NAMALWA (cell line): ENCODE results near the gene FNDC3A.

Source experiments
- DNase-seq: peaks from one replicate; pipeline ENCODE4 v3.0.0-alpha.2; 2015; ENCODE audit warnings: low spot score

Gene FNDC3A

GRCh38 chr13:49220036-49220855, 244.5 kb downstream of the FNDC3A start, which contains the start of gene MLNR:
MLNR (plus strand) TSS chr13:49220338; CDS start chr13:49220338, 0 bp downstream.
- DNase-seq = no peak

- no peak for DNase-seq
Observed at GRCh38 chr13:49220856-49221589, 245.3 kb downstream of the FNDC3A start.

GRCh38 chr13:49221590-49221965, 245.9 kb downstream of the FNDC3A start:
- no peak for DNase-seq

- DNase-seq = no peak
Observed at GRCh38 chr13:49225223-49226042, 249.7 kb downstream of the FNDC3A start.

GRCh38 chr13:49226613-49227012, 250.9 kb downstream of the FNDC3A start:
- DNase-seq = no peak

GRCh38 chr13:49234741-49235140, 259.0 kb downstream of the FNDC3A start:
- no peak for DNase-seq

GRCh38 chr13:49235856-49236431, 260.2 kb downstream of the FNDC3A start:
- no peak for DNase-seq

GRCh38 chr13:49238621-49239020, 262.9 kb downstream of the FNDC3A start:
- DNase-seq = no peak

GRCh38 chr13:49240017-49240416, 264.3 kb downstream of the FNDC3A start:
- DNase-seq = peak; percentile 74

- DNase-seq = no peak
Observed at GRCh38 chr13:49241296-49241695, 265.6 kb downstream of the FNDC3A start.

GRCh38 chr13:49245101-49245500, 269.4 kb downstream of the FNDC3A start:
- no peak for DNase-seq

- no peak for DNase-seq
Observed at GRCh38 chr13:49246850-49247642, 271.3 kb downstream of the FNDC3A start.

- DNase-seq = peak; percentile 97
Observed at GRCh38 chr13:49247643-49248621, 272.2 kb downstream of the FNDC3A start, which contains the start of gene CDADC1. CDADC1 (plus strand) TSS chr13:49247925; CDS start chr13:49248038, 113 bp downstream.

GRCh38 chr13:49248622-49249002, 272.9 kb downstream of the FNDC3A start:
- peak; percentile 58 for DNase-seq

- no peak for DNase-seq
Observed at GRCh38 chr13:49251326-49251725, 275.6 kb downstream of the FNDC3A start.

GRCh38 chr13:49253310-49253709, 277.6 kb downstream of the FNDC3A start:
- no peak for DNase-seq

- DNase-seq = no peak
Observed at GRCh38 chr13:49254007-49254406, 278.3 kb downstream of the FNDC3A start.

- no peak for DNase-seq
Observed at GRCh38 chr13:49256841-49257240, 281.1 kb downstream of the FNDC3A start.

GRCh38 chr13:49258089-49258796, 282.5 kb downstream of the FNDC3A start:
- no peak for DNase-seq
